ENCODE measurements around the gene HRH4.

GRCh38 chr18:24509435-24509834, 49.0 kb downstream of the HRH4 start:
- no peak for TF ChIP-seq PATZ1 (CRISPR knock-in tag; IDR thresholded peaks at IDR 0.05; ENCODE audit: borderline replicate concordance)
- no peak for TF ChIP-seq ZFP3 (CRISPR knock-in tag; IDR thresholded peaks at IDR 0.05)
- no peak for TF ChIP-seq PPARA (CRISPR knock-in tag; IDR thresholded peaks at IDR 0.05; ENCODE audit: borderline replicate concordance)
- no peak for TF ChIP-seq OSR1 (CRISPR knock-in tag; IDR thresholded peaks at IDR 0.05)
- no peak for TF ChIP-seq TOX (CRISPR knock-in tag; IDR thresholded peaks at IDR 0.05; ENCODE audit: borderline replicate concordance)
- TF ChIP-seq RARB (CRISPR knock-in tag; IDR thresholded peaks at IDR 0.05) = no peak
- TF ChIP-seq ZNF8 (CRISPR knock-in tag; IDR thresholded peaks at IDR 0.05) = no peak
- TF ChIP-seq CSDC2 (CRISPR knock-in tag; IDR thresholded peaks at IDR 0.05) = no peak
- TF ChIP-seq CREB5 (CRISPR knock-in tag; IDR thresholded peaks at IDR 0.05; ENCODE audit: low read depth) = no peak
- TF ChIP-seq BACH2 (CRISPR knock-in tag; IDR thresholded peaks at IDR 0.05; ENCODE audit: borderline replicate concordance) = no peak

Measured in SK-N-SH treated with all-trans-retinoic acid at 6 μM for 48 hours (cell line).